ENCODE results near the gene CELSR1. TPM values are rescaled to one million over a fixed set of nuclear protein-coding genes. Genes with fewer than 3 reads are reported as not detected.

CELSR1 gene
- total RNA-seq, 2 experiments from 2014 or later = 3.7 to 5.2 TPM

- Histone ChIP-seq H3K4me3 (ENCODE audit: low read depth, low read length, poor library complexity, severe bottlenecking) (no peak overlapping the region), H3K9me3 (ENCODE audit: low read length) (no peaks in the 10 kb centered on the region), H3K27ac (ENCODE audit: low read depth, low read length, poor library complexity, severe bottlenecking) (no peak overlapping the region), H2AFZ (ENCODE audit: low read length) (no peak overlapping the region), H3K4me2 (ENCODE audit: low read length) (no peak overlapping the region), H3K79me2 (ENCODE audit: insufficient read depth, low read depth, low read length) (no peaks in the 10 kb centered on the region), H3K9me2 (ENCODE audit: insufficient read depth, low read length) (no peaks in the 10 kb centered on the region), H3K4me1 (ENCODE audit: insufficient read depth, low read length, poor library complexity, severe bottlenecking) (no peaks in the 10 kb centered on the region), H4K20me1 (ENCODE audit: insufficient read depth, low read length) (no peaks in the 10 kb centered on the region), H3K36me3 (ENCODE audit: insufficient read depth, low read length) (no peaks in the 10 kb centered on the region)
- TF ChIP-seq EZH2phosphoT487 (IDR thresholded peaks at IDR 0.05; ENCODE audit: borderline replicate concordance, low read depth, low read length) (no peak), CTCF (conservative IDR thresholded peaks at IDR 0.05; ENCODE audit: low read length) (no peak)
- BruUV-seq (replicated peaks) = no TSS peak
- intact Hi-C loops (cut with micrococcal nuclease; ENCODE audit: unreplicated experiment) = no loop called here
- CTCF ChIA-PET (ENCODE audit: unreplicated experiment) = no interaction called here
- DNase-seq (ENCODE audit: low spot score) = no peak
- POLR2A ChIA-PET = no interaction called here
These were observed 1.4 kb downstream of the CELSR1 start for GRCh38 chr22:46535876-46536536.

- POLR2A ChIA-PET = no interaction called here
- Histone ChIP-seq H3K36me3 (ENCODE audit: insufficient read depth, low read length) (no peaks in the 10 kb centered on the region), H4K20me1 (ENCODE audit: insufficient read depth, low read length) (no peaks in the 10 kb centered on the region), H3K9me3 (ENCODE audit: low read length) (no peaks in the 10 kb centered on the region), H3K4me2 (ENCODE audit: low read length) (no peak overlapping the region), H3K9me2 (ENCODE audit: insufficient read depth, low read length) (no peaks in the 10 kb centered on the region), H2AFZ (ENCODE audit: low read length) (no peak overlapping the region), H3K4me1 (ENCODE audit: insufficient read depth, low read length, poor library complexity, severe bottlenecking) (no peaks in the 10 kb centered on the region), H3K4me3 (ENCODE audit: low read depth, low read length, poor library complexity, severe bottlenecking) (no peak overlapping the region), H3K79me2 (ENCODE audit: insufficient read depth, low read depth, low read length) (no peaks in the 10 kb centered on the region), H3K27ac (ENCODE audit: low read depth, low read length, poor library complexity, severe bottlenecking) (no peak overlapping the region)
- intact Hi-C loops (cut with micrococcal nuclease; ENCODE audit: unreplicated experiment) = no loop called here
- CTCF ChIA-PET (ENCODE audit: unreplicated experiment) = interaction anchor here (0.5 kb wide), 1 partner anchor 167 kb away, joined by 3 read pairs; no protein-coding TSS in a partner anchor
- no TSS peak for BruUV-seq (replicated peaks)
- no peak for DNase-seq (ENCODE audit: low spot score)
- TF ChIP-seq CTCF (conservative IDR thresholded peaks at IDR 0.05; ENCODE audit: low read length) = no peak
- no peak for TF ChIP-seq EZH2phosphoT487 (IDR thresholded peaks at IDR 0.05; ENCODE audit: borderline replicate concordance, low read depth, low read length)
These were observed 2.4 kb downstream of the CELSR1 start for GRCh38 chr22:46534901-46535630.

All from OCI-LY7 (cell line).